ENCODE data around the gene DCAF7. TPM values are rescaled to one million over a fixed set of nuclear protein-coding genes. Genes with fewer than 3 reads are reported as not detected.

The DCAF7 gene
- total RNA-seq, 6 experiments from 2014 or later: 14.9 to 31.0 (median 26.7) TPM

GRCh38 chr17:63519972-63520882 is 30.1 kb upstream of the DCAF7 start:
- no peaks in the 10 kb centered on the region for H3K27me3 ChIP-seq
- ATAC-seq (peak; percentile 92 to 93 (median 92)), DNase-seq (peak; percentile 90 to 98 (median 97))
- TF ChIP-seq CTCF (IDR thresholded peaks at IDR 0.05) (no peak), POLR2A (IDR thresholded peaks at IDR 0.05) (no peak)
- peaks cover 0 to 21% (median 10%) of the 10 kb centered on the region in 4 donors for H3K4me1 ChIP-seq
- no peaks in the 10 kb centered on the region for H3K36me3 ChIP-seq
- intact Hi-C loops (cut with DNase I): no loop called here
- WGBS (ENCODE audit: insufficient coverage, low coverage, low lambda C conversion rate, missing lambda C conversion rate): 20% methylated on average over 5 of the region's 5 CpGs
- peak overlapping the region in 1 of 3 donors; percentile 26 for H3K4me3 ChIP-seq
- H3K27ac ChIP-seq: peak overlapping the region in 2 of 3 donors; percentile 40 to 49
- H3K9me3 ChIP-seq: no peaks in the 10 kb centered on the region

GRCh38 chr17:63523253-63523855 is 26.9 kb upstream of the DCAF7 start, which contains the start of gene KCNH6:
Gene KCNH6 (plus strand): TSS chr17:63523358. CDS start chr17:63523414, 56 bp downstream.
- no peaks in the 10 kb centered on the region for H3K27me3 ChIP-seq
- peaks cover 0 to 21% (median 10%) of the 10 kb centered on the region in 4 donors for H3K4me1 ChIP-seq
- 15% methylated on average over 25 of the region's 38 CpGs for WGBS (ENCODE audit: insufficient coverage, low coverage, low lambda C conversion rate, missing lambda C conversion rate)
- TF ChIP-seq CTCF (IDR thresholded peaks at IDR 0.05) (no peak), POLR2A (IDR thresholded peaks at IDR 0.05) (no peak)
- H3K36me3 ChIP-seq: no peaks in the 10 kb centered on the region
- intact Hi-C loops (cut with DNase I): no loop called here
- no peak for DNase-seq
- H3K4me3 ChIP-seq: no peak within 1 kb of the TSS
- no peak for ATAC-seq
- no peak within 1 kb of the TSS for H3K27ac ChIP-seq
- H3K9me3 ChIP-seq: no peaks in the 10 kb centered on the region

GRCh38 chr17:63524051-63524450 is 26.2 kb upstream of the DCAF7 start:
- Histone ChIP-seq H3K4me1 (peaks cover 0 to 20% (median 8%) of the 10 kb centered on the region in 4 donors), H3K4me3 (no peak overlapping the region), H3K9me3 (no peaks in the 10 kb centered on the region), H3K27me3 (no peaks in the 10 kb centered on the region), H3K27ac (no peak overlapping the region), H3K36me3 (no peaks in the 10 kb centered on the region)
- DNase-seq (no peak), ATAC-seq (no peak)
- 87% methylated on average over 13 of the region's 14 CpGs for WGBS (ENCODE audit: insufficient coverage, low coverage, low lambda C conversion rate, missing lambda C conversion rate)
- intact Hi-C loops (cut with DNase I): no loop called here
- TF ChIP-seq POLR2A (IDR thresholded peaks at IDR 0.05) (no peak), CTCF (IDR thresholded peaks at IDR 0.05) (no peak)

- TF ChIP-seq CTCF (IDR thresholded peaks at IDR 0.05): no peak
- TF ChIP-seq POLR2A (IDR thresholded peaks at IDR 0.05): no peak
- Histone ChIP-seq H3K27ac (no peak overlapping the region), H3K27me3 (no peaks in the 10 kb centered on the region), H3K4me3 (no peak overlapping the region), H3K9me3 (no peaks in the 10 kb centered on the region), H3K4me1 (peaks cover 0 to 7% (median 3%) of the 10 kb centered on the region in 4 donors), H3K36me3 (no peaks in the 10 kb centered on the region)
- WGBS (ENCODE audit: insufficient coverage, low coverage, low lambda C conversion rate, missing lambda C conversion rate): 48% methylated on average over 5 of the region's 6 CpGs
- intact Hi-C loops (cut with DNase I): no loop called here
- DNase-seq (no peak), ATAC-seq (no peak)
Measured at GRCh38 chr17:63525190-63525946, 24.9 kb upstream of the DCAF7 start.
